Type B pancreatic cell (in vitro differentiated cells): ENCODE measurements around the gene ARMC12. TPM values are rescaled to one million over a fixed set of nuclear protein-coding genes. Genes with fewer than 3 reads are reported as not detected.
"Not testable (repeated sequence)": the region's sequence is repeated elsewhere in the genome, so short reads cannot be mapped to it uniquely, and the experiment has no call there.

Experiments
- DNase-seq: peaks from one replicate; pipeline ENCODE4 v3.0.0; 2021; ENCODE audit warnings: mixed read lengths; ENCODE audit not compliant: unreplicated experiment; ENCODE audit errors: extremely low spot score
- H3K27ac Mint-ChIP-seq: 2 replicates; pipeline ENCODE4 v1.8.0; 2021; ENCODE audit warnings: mild to moderate bottlenecking, mixed read lengths
- H3K27me3 Mint-ChIP-seq: 2 replicates; pipeline ENCODE4 v1.8.0; 2021; ENCODE audit warnings: mixed read lengths
- H3K36me3 Mint-ChIP-seq: 2 replicates; pipeline ENCODE4 v1.8.0; 2021; ENCODE audit warnings: mixed read lengths
- H3K4me1 Mint-ChIP-seq: one replicate; pipeline ENCODE4 v1.8.0; 2021; ENCODE audit warnings: mixed read lengths; ENCODE audit not compliant: unreplicated experiment
- H3K4me3 Mint-ChIP-seq: 2 replicates; pipeline ENCODE4 v1.8.0; 2021; ENCODE audit warnings: mild to moderate bottlenecking, mixed read lengths
- H3K9me3 Mint-ChIP-seq: 2 replicates; pipeline ENCODE4 v1.8.0; 2021; ENCODE audit warnings: mixed read lengths
- long read RNA-seq: library from polyadenylated mRNA; unstranded; transcript quantifications from one replicate; pipeline ENCODE4 v2.0.0, GENCODE V29; 2020
- total RNA-seq: library from RNA; stranded (reverse); gene quantifications from 2 replicates; pipeline ENCODE4 v1.2.1, GENCODE V29; 2021; ENCODE audit warnings: low replicate concordance
- TF ChIP-seq, protein P1 (sequence below): fragments of 200-600 bp; sonication (generic); conservative IDR thresholded peaks from 2 replicates; pipeline ENCODE4 v1.5.0; 2021; ENCODE audit warnings: antibody characterized with exemption, mild to moderate bottlenecking

Gene ARMC12, protein sequence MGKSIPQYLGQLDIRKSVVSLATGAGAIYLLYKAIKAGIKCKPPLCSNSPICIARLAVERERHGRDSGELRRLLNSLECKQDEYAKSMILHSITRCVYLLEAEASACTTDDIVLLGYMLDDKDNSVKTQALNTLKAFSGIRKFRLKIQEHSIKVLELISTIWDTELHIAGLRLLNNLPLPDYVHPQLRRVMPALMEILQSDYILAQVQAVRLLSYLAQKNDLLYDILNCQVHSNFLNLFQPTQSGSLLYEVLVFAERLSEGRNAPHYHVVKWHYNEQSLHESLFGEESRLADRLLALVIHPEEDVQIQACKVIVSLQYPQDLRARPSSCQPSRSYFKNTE
- total RNA-seq, result 0.26 and 1.8 TPM in 2 replicates
- long read RNA-seq, result 0 reads

DNA sequence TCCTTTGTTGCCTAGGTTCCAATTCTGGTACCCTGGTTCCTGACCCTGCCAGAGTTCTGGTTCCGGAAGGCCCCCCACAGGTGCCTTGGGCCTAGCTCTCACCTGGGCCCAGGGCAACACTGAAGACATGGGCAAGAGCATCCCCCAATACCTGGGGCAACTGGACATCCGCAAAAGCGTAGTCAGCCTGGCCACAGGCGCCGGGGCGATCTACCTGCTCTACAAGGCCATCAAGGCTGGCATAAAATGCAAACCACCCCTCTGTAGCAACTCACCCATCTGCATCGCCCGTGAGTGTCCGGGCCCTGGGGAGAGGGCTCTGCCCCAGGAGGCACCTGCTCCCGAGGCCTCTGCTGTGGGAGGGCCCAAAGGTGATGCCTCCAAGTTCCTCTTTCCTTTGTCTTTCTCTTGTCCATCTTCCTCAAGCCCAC lies at the start of gene ARMC12:
ARMC12 (plus strand) TSS at position 51 of the 431 bp plus-strand sequence; CDS start at position 128, 77 bp downstream.
- no peaks in the 10 kb centered on the region for H3K9me3 Mint-ChIP-seq

DNA sequence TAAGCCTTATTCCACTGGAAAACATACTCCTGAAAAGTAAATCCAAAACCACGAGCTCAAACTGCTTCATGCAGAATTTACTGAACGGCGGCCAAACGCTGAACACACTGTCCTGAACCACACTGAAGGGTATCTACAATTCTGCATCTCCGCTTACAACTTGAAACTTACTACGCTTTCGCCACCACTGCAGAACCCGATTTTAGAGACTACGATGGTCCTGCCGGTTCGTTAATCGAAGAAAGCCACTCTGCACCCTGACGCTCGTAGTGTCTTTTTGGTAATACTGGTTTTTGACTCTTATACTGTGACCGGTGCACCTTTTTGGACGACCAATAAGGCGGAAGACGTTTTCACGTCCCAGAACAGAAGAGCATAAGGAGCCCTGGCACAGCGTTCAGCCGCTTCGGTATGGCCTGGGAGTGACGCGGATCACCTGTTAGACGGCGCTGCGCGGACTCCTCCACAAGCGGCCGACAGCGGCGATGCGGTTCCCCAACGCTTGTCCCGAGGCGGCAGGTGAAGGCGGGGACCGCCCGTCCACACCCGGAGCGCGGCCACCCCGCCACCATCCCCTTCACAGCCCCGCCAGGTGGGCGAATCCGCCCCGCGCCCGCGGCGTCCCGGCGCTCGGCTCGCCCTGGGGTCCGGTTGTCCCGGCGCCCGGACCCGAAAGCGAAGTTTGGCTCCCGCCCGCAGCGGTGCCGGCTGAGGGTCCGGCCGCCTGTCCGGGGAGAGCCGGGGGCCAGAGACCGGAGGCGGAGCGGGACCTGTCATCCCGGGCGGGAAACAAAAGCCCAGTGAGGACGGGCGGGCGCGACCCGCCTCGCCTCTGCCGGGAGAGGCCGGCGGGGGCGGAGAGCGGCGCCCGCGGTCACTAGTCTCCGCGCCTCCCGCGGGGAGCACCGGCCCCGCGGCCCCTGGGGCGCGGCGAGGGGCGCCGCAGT lies 48.9 kb upstream of the ARMC12 start:
- Mint-ChIP-seq H3K27me3 (peaks cover 16% of the 10 kb centered on the region), H3K4me1 (peaks cover 14% of the 10 kb centered on the region), H3K36me3 (no peaks in the 10 kb centered on the region), H3K4me3 (peak overlapping the region; percentile 93), H3K27ac (peak overlapping the region; percentile 42), H3K9me3 (no peaks in the 10 kb centered on the region)
- peak; percentile 70 for DNase-seq
- TF ChIP-seq, protein P1, sequence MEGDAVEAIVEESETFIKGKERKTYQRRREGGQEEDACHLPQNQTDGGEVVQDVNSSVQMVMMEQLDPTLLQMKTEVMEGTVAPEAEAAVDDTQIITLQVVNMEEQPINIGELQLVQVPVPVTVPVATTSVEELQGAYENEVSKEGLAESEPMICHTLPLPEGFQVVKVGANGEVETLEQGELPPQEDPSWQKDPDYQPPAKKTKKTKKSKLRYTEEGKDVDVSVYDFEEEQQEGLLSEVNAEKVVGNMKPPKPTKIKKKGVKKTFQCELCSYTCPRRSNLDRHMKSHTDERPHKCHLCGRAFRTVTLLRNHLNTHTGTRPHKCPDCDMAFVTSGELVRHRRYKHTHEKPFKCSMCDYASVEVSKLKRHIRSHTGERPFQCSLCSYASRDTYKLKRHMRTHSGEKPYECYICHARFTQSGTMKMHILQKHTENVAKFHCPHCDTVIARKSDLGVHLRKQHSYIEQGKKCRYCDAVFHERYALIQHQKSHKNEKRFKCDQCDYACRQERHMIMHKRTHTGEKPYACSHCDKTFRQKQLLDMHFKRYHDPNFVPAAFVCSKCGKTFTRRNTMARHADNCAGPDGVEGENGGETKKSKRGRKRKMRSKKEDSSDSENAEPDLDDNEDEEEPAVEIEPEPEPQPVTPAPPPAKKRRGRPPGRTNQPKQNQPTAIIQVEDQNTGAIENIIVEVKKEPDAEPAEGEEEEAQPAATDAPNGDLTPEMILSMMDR, result no peak

More for the DNA sequence above, at the start of gene ARMC12:
- Mint-ChIP-seq H3K4me1 (peaks cover 24% of the 10 kb centered on the region), H3K4me3 (peak within 1 kb of the TSS; percentile 73), H3K27me3 (no peaks in the 10 kb centered on the region), H3K27ac (peak within 1 kb of the TSS; percentile 86), H3K36me3 (no peaks in the 10 kb centered on the region)
- no peak for DNase-seq
- TF ChIP-seq, protein P1, result no peak

DNA sequence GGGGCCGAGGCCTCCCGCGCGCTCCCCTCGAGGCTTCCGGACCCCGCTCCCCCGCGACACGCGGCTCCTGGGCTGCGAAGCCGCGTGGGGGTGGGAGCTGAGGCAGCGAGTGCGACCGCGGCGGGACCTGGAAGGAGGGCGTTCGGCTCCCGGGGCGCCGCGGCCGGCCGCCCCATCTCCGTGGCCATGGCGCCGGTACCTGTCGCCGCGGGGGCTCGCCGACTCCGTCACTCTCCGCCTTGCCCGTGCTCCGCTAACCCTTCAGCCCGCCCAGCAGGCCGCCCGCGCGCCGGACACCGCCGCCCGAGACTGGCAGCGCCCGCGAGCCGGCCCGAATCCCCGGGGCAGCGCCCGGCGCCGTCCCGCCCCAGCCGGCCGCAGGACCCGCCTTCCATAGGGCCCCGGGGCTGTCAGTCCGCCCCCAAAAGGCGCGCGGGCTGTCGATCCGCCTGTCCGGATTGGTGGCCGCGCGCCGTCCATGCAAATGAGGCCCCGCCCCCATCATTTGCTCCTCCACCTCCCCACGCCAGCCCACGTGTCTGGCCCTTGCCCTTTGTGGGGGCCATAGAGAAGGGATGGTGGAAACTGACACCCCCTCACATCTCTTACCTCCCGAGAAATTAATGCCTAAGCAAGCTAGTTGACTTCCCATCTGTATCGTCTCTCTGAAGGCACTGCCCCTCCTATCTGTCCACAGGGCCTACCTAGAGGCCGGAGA lies 48.1 kb upstream of the ARMC12 start, which contains the start of gene FKBP5:
FKBP5 (minus strand) TSS at position 311 of the 718 bp plus-strand sequence. CDS start 46,091 bp downstream, outside the sequence.
- peak within 1 kb of the TSS; percentile 66 for H3K27ac Mint-ChIP-seq
- peak; percentile 90 for DNase-seq
- no peaks in the 10 kb centered on the region for H3K36me3 Mint-ChIP-seq
- TF ChIP-seq, protein P1, result no peak
- peaks cover 14% of the 10 kb centered on the region for H3K4me1 Mint-ChIP-seq
- peak within 1 kb of the TSS; percentile 93 for H3K4me3 Mint-ChIP-seq
- H3K27me3 Mint-ChIP-seq, result peaks cover 16% of the 10 kb centered on the region
- no peaks in the 10 kb centered on the region for H3K9me3 Mint-ChIP-seq

DNA sequence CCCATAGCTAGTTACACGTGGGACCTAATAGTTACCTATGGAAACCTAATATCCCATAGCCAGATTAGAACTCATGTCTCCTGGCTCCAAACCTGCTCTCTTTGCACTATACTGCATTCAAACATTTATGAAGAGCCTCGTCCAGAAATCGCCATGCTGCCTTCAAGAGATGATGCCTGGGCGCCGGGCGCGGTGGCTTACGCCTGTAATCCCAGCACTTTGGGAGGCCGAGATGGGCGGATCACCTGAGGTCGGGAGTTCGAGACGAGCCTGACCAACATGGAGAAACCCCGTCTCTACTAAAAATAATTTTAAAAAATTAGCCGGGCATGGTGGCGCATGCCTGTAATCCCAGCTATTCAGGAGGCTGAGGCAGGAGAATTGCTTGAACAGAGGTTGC lies 46.8 kb upstream of the ARMC12 start:
- not testable (repeated sequence) for H3K36me3 Mint-ChIP-seq, DNase-seq, H3K27ac Mint-ChIP-seq, H3K9me3 Mint-ChIP-seq
- H3K27me3 Mint-ChIP-seq, result peaks cover 16% of the 10 kb centered on the region
- peak overlapping the region; percentile 66 for H3K4me3 Mint-ChIP-seq
- peaks cover 14% of the 10 kb centered on the region for H3K4me1 Mint-ChIP-seq

DNA sequence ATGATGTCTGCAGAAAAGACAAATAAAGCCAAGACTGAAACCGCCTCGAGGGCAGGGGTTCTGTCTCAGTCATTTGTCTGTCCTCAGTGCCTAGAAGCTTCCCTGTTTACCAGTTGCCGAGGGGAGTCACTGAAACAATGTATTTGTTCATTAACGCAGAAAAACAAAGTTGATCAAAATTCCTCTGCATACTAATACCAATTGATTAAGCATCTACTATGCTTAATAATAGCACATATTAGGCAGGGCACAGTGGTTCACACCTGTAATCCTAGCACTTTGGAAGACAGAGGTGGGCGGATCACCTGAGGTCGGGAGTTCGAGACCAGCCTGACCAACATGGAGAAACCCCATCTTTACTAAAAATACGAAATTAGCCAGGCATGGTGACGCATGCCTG lies 46.3 kb upstream of the ARMC12 start:
- no peak overlapping the region for H3K4me3 Mint-ChIP-seq
- DNase-seq, result no peak
- TF ChIP-seq, protein P1, result no peak
- H3K9me3 Mint-ChIP-seq, result peaks cover 5% of the 10 kb centered on the region
- H3K27me3 Mint-ChIP-seq, result peaks cover 16% of the 10 kb centered on the region
- no peak overlapping the region for H3K27ac Mint-ChIP-seq
- no peaks in the 10 kb centered on the region for H3K36me3 Mint-ChIP-seq
- peaks cover 14% of the 10 kb centered on the region for H3K4me1 Mint-ChIP-seq
